ENCODE measurements around the gene PIERCE2. TPM values are rescaled to one million over a fixed set of nuclear protein-coding genes. Genes with fewer than 3 reads are reported as not detected.
"Not testable (repeated sequence)": the region's sequence is repeated elsewhere in the genome, so short reads cannot be mapped to it uniquely, and the experiment has no call there.

PIERCE2 gene
- total and polyA plus RNA-seq, 2 of the 13 experiments (the other 11 are each of a cell fraction or from before 2014, with no cell fraction given), result 0.09 TPM; not detected in 1

- TF ChIP-seq ZBTB4 (CRISPR knock-in tag; IDR thresholded peaks at IDR 0.05; ENCODE audit: borderline replicate concordance) (no peak), ZNF569 (CRISPR knock-in tag; IDR thresholded peaks at IDR 0.05; ENCODE audit: borderline replicate concordance) (no peak)
Measured at GRCh38 chr15:55398243-55398642, 10.1 kb upstream of the PIERCE2 start (continued).

- H3K27ac ChIP-seq (ENCODE audit: extremely low read length, insufficient read depth, low read length); H3K9me3 ChIP-seq (ENCODE audit: low read length); H3K4me2 ChIP-seq (ENCODE audit: low read depth, low read length); intact Hi-C loops (cut with micrococcal nuclease; ENCODE audit: unreplicated experiment); H3K9ac ChIP-seq (ENCODE audit: insufficient read depth, low read depth, low read length); ATAC-seq; POLR2A ChIA-PET; FAIRE-seq; BruUV-seq (replicated peaks); DNase-seq (ENCODE audit: low spot score); H3K36me3 ChIP-seq (replicated peaks in 1 of 2; ENCODE audit: control insufficient read depth in 1 of 2, insufficient read depth in 2 of 2, low read length in 2 of 2); H4K20me1 ChIP-seq (ENCODE audit: insufficient read depth, low read length); CTCF ChIA-PET (ENCODE audit: low intra/inter-chr PET ratio, low total read pairs); H3K4me3 ChIP-seq (replicated peaks in 1 of 3; ENCODE audit: insufficient read depth in 1 of 3, low read depth in 2 of 3, low read length in 3 of 3); in situ Hi-C loops (cut with HindIII; ENCODE audit: extremely low pct_ligation_motif_present, low pct_unique_long_range_greater_than_20kb); H2AFZ ChIP-seq (ENCODE audit: low read length); H3K79me2 ChIP-seq (ENCODE audit: insufficient read depth, low read length); H3K27me3 ChIP-seq (ENCODE audit: control insufficient read depth in 1 of 2, insufficient read depth in 2 of 2, low read length in 2 of 2): not testable (repeated sequence)
- H3K4me1 ChIP-seq (ENCODE audit: insufficient read depth, low read length), result peaks cover 29% of the 10 kb centered on the region
- 99% methylated on average over 8 of the region's 8 CpGs for WGBS (ENCODE audit: low lambda C conversion rate)
Measured at GRCh38 chr15:55400050-55400449, 8.2 kb upstream of the PIERCE2 start.

GRCh38 chr15:55401786-55402246, 6.5 kb upstream of the PIERCE2 start:
- no peaks in the 10 kb centered on the region for H3K79me2 ChIP-seq (ENCODE audit: insufficient read depth, low read length)
- intact Hi-C loops (cut with micrococcal nuclease; ENCODE audit: unreplicated experiment), result no loop called here

More at GRCh38 chr15:55401786-55402246, 6.5 kb upstream of the PIERCE2 start:
- ATAC-seq (no peak), FAIRE-seq (no peak), DNase-seq (ENCODE audit: low spot score) (no peak)
- Histone ChIP-seq H3K27ac (ENCODE audit: extremely low read length, insufficient read depth, low read length) (no peak overlapping the region), H3K9me3 (ENCODE audit: low read length) (no peaks in the 10 kb centered on the region), H3K4me2 (ENCODE audit: low read depth, low read length) (no peak overlapping the region), H2AFZ (ENCODE audit: low read length) (no peak overlapping the region), H3K9ac (ENCODE audit: insufficient read depth, low read depth, low read length) (no peak overlapping the region), H3K4me1 (ENCODE audit: insufficient read depth, low read length) (peaks cover 40% of the 10 kb centered on the region), H3K4me3 (replicated peaks in 1 of 3; ENCODE audit: insufficient read depth in 1 of 3, low read depth in 2 of 3, low read length in 3 of 3) (no peak overlapping the region), H3K36me3 (replicated peaks in 1 of 2; ENCODE audit: control insufficient read depth in 1 of 2, insufficient read depth in 2 of 2, low read length in 2 of 2) (no peaks in the 10 kb centered on the region), H3K27me3 (ENCODE audit: control insufficient read depth in 1 of 2, insufficient read depth in 2 of 2, low read length in 2 of 2) (no peaks in the 10 kb centered on the region), H4K20me1 (ENCODE audit: insufficient read depth, low read length) (no peaks in the 10 kb centered on the region)
- POLR2A ChIA-PET, result no interaction called here
- 100% methylated on average over 1 of the region's 1 CpG for WGBS (ENCODE audit: low lambda C conversion rate)
- no peak for TF ChIP-seq GZF1 (CRISPR knock-in tag; IDR thresholded peaks at IDR 0.05)
- TF ChIP-seq MAFF (IDR thresholded peaks at IDR 0.05; ENCODE audit: low read depth, low read length), result no peak
- no peak for TF ChIP-seq NFIC (IDR thresholded peaks at IDR 0.05; ENCODE audit: low read length)
- TF ChIP-seq JARID2 (CRISPR knock-in tag; IDR thresholded peaks at IDR 0.05; ENCODE audit: insufficient replicate concordance), result no peak
- no peak for TF ChIP-seq FOXK2 (IDR thresholded peaks at IDR 0.05)
- TF ChIP-seq ZNF383 (CRISPR knock-in tag; IDR thresholded peaks at IDR 0.05; ENCODE audit: borderline replicate concordance), result no peak
- no peak for TF ChIP-seq SALL1 (CRISPR knock-in tag; IDR thresholded peaks at IDR 0.05)
- no TSS peak for BruUV-seq (replicated peaks)
- in situ Hi-C loops (cut with HindIII; ENCODE audit: extremely low pct_ligation_motif_present, low pct_unique_long_range_greater_than_20kb), result no loop called here
- CTCF ChIA-PET (ENCODE audit: low intra/inter-chr PET ratio, low total read pairs), result no interaction called here

All from HepG2 (cell line).